Stimulated activated CD4-positive, alpha-beta T cell treated with anti-CD3 and anti-CD28 coated beads, TNF-alpha, amount 100 ng/mL, for 48 hours (primary cell): ENCODE data around the gene PRKRIP1.
A peak's percentile ranks its signal among the peaks of the same experiment; 100 is the strongest.
"Not testable (repeated sequence)": the region's sequence is repeated elsewhere in the genome, so short reads cannot be mapped to it uniquely, and the experiment has no call there.

Source experiments
- DNase-seq, 3 donors: peaks; one replicate each; pipeline ENCODE4 v3.0.0-alpha.2; 2020; ENCODE audit warnings: low read depth in 3 of 3

Gene PRKRIP1, protein sequence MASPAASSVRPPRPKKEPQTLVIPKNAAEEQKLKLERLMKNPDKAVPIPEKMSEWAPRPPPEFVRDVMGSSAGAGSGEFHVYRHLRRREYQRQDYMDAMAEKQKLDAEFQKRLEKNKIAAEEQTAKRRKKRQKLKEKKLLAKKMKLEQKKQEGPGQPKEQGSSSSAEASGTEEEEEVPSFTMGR

DNA sequence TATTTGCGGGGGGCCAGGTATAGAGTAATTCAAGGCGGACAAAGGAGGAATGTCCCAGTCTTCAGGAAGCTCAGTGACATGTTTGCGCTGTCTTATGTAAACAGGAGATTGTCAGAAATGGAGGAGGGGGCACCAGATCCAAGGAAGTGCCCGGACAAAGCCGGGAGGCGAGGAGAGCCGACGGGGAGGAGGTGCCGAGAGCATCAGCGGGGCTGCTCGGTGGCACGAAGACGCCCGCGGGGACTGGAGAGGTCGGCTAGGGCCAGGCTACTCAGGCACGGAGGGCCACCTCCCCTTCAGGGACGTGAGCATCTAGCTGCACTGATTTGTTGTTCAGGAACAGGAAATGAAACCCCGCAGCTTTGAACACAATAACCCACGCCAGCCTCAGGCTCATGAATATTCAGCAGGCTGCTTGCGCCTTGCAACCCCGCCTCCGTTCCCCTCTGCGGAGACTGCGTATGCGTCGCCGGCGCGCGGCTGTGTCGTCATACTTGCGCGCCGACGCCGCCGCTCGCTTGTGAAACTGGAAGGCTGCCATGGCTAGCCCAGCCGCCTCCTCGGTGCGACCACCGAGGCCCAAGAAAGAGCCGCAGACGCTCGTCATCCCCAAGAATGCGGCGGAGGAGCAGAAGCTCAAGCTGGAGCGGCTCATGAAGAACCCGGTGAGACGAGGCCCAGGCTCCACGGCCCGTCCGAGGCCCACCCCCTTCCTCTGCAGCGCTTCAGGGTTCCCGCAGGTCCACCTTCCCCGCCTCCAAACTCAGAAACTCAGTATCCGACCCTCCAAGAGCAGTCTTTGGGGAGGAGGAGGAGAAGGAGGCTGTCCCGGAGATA, at the start of gene PRKRIP1:
Gene PRKRIP1 (plus strand): TSS at position 491 of the 837 bp plus-strand sequence. CDS start 49 bp downstream, at position 540.
- peak; percentile 52 to 74 (median 66) for DNase-seq

DNA sequence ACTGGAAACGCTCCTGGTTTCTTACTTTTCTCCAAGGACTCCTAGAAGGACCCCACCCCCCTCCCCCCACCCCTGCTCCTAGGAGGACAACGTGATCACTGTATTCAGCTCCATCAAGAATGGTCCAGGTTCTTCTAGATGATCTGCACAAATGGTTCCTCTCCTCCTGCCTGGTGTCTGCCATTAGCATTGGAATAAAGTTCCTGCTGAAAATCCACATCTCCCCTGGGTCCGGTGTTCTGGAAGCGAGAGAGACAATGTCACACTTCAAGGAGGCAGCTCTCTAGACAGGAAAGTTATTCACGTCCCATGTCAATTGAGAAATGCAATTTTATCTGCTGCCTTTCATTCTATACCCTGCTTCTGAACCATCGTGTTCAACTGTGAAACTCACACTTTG, 49.2 kb upstream of the PRKRIP1 start:
- not testable (repeated sequence) for DNase-seq

DNA sequence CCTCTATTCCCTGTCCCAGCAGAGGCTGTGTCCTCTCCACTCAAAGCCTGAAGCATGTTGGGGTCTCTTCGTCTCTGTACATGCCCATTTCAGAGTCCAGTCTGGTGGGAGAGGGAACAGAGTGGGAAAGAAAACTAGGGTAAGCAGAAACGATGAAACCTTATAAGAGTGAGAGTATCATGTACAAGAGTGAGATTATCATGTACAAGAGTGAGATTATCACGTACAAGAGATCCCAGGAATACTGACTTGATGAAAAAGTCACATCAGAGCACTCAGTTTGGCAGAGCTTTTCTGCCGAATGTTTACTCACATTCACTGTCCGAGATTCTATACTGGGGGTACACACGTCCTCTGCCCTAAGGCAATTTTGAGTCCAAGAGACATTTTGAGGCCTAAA, 39.8 kb upstream of the PRKRIP1 start, which contains the start of gene SPDYE6:
Gene SPDYE6 (minus strand): TSS at position 101 of the 400 bp plus-strand sequence. CDS start 421 bp downstream, outside the sequence.
- DNase-seq: not testable (repeated sequence)

DNA sequence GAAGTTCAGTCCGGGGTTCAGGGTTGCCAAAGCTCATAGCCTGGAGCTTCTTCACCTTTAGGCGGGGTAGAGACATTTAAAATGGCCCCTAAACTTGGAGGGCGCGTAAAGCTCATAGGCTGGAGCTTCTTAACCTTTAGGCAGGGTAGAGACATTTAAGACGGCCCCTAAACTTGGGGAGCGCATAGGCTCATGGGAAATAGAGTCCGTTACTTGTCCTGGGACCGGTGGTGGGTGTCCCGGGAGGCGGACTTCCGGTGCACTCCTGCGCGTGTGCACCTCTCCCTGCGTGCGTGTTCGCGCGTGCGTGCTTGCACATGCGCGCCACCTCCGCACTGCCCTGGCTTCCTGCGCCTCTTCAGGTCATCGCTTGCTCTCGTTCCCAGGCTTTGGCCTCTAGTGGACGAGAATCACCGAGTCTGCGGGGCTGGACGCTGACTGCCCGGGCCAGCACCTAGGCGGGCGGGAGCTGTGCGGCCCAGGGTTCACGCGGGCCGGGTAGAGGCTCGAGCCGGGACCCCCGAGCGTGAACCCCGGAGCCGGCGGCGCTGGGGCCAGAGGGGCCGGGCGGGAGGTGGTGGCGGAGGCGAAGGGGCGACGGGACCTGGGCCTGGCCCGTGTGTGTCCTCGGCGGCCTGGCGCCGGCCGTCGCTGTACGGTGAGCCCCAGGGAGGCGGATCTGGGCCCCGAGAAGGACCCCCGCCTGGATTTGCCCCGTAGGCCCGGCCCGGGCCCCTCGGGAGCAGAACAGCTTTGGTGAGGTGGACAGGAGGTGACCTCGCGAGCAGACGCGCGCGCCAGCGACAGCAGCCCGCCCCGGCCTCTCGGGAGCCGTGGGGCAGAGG, 32.4 kb upstream of the PRKRIP1 start:
- DNase-seq: peak; percentile 78 to 93 (median 83)

DNA sequence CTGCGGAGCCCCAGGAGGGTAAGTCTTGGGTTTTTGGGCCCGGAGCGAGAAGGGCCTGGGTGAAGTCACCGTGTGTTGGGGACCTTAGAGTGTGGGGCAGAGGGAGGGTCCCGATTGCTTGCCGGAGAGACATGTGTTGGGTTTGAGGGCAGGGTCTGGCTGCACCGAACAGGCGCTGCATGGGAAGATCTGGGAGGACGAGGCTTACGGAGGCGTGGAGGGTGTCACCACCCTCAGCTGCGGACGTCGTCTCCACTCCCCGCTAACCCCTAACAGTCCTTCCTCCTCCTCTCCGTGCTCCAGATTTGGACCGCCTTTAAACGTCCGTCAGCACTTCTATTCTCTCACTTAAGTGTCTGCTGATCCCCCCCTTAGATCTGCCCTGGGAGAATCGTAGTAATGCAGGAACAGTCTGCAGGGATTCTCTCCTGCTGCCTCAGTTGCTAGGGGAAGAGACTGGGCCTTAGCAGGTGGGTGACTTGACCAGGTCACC, 31.7 kb upstream of the PRKRIP1 start:
- not testable (repeated sequence) for DNase-seq

DNA sequence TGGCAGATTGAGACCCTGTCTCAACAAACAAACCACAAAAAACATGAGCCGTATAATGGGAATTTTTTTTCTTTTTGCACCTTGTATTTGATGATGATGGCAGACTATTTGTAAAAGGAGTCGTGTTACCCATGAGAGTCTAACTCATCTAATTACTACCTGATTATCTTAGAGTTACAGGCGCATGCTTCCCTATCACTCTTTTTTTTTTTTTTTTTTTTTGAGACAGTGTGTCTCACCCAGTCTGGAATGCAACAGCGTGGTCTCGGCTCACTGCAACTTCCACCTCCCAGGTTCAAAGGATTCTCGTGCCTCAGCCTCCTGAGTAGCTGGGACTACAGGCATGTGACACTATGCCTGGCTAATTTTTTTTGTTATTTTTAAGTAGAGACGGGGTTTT, 30.8 kb upstream of the PRKRIP1 start:
- DNase-seq: not testable (repeated sequence)

DNA sequence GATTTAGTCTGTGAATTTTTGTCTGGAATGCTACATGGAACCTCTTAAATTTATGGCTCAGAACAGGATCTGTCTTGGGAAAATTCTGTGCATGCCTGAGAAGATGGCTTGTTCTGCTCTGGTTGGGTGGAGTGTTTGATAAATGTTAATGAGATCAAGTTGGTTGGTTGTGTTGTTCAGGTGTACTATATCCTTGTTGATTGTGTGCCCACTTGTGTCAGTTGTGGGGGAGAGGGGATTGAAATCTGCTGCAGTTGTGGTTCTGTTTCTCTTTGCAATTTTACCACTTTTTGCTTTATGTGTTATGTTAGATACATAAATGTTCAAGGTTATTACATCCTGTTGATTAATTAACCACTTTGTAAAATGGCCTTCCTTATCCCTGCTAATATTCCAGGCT, 26.1 kb upstream of the PRKRIP1 start:
- not testable (repeated sequence) for DNase-seq

DNA sequence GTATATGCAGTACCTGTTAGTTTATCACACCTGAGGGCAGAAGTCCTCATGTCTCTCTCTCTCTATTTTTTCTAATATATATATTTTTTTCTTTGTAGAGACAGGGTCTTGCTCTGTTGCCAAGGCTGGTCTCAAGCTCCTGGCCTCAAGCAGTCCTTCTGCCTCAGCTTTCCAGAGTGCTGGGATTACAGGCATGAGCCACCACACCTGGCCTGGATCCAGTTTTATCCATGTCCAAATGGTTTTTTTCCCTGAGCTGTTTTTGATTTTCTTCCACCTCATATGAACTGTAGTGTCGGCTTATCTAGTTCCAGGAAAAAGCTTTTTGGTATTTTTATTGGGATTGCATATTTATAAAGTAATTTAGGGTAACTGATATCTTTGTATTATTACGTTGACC, 23.4 kb upstream of the PRKRIP1 start:
- not testable (repeated sequence) for DNase-seq

DNA sequence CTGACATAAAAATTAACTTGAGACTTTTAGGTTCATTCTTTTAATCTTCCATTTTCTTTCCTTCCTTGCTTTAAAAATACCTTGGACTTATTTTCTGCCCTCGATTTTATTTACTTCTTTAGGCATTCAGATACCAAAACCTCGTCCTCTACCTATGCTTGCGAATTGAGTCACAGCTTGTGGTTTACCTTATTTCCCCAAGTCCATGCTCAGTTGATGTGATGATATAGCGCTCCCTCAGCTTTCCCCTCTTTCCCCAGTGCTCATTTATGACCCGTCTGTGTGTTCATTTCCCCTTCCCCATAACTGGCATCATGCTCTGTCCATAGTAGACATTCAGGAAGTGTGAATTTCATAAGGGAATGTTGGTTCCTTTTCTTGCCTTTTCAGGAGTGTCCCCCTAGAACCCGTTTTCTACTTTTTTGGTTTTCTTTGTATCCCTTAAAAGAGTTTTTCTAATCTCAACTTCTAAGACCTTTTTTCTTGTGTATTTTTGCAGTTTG, 19.1 kb upstream of the PRKRIP1 start:
- no peak for DNase-seq

DNA sequence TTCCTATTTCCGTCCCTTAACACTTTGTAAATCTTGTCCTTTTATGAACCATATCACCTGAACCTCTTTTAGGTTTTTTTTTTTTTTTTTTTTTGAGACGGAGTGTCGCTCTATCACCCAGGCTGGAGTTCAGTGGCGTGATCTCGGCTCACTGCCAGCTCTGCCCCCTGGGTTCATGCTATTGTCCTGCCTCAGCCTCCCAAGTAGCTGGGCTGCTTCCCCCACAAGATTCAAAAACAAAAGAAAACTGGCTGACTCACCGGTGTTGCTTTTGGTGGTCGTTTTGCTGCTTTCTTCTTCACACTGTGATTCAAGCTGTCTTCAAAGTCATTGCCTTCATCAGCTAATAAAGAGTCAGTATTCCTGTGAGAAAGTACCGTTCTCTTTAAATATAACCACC, 15.3 kb upstream of the PRKRIP1 start:
- not testable (repeated sequence) for DNase-seq

DNA sequence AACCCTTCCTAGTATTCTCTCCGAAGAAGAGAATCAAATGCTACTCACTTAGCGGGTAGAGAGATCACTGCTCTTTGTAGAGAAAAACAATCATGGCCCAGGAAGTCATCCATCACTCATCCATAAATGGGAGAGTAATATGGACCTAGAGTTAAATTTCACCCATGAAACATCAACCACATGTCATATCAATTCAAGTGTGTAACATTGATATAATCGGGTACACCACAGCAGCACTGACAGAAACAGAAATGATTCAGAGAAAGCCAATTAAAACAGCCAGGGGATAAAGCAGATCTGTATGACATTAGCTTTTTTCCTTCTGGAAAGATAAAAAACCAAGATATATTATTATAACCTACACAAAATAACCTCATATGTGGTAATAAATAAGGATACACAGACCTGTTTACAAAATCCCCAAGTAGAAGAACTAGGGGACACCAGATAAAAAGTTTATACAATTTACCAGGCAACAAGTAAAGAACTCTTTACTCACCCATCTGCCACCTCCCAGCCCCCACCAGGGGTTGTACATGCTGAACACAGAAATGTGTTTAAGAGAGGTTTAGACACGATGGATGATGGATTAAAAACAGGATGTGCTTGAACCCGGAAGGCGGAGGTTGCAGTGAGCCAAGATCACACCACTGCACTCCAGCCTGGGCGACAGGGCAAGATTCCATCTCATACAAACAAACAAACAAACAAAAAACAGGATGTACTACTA, 14.3 kb upstream of the PRKRIP1 start:
- not testable (repeated sequence) for DNase-seq

DNA sequence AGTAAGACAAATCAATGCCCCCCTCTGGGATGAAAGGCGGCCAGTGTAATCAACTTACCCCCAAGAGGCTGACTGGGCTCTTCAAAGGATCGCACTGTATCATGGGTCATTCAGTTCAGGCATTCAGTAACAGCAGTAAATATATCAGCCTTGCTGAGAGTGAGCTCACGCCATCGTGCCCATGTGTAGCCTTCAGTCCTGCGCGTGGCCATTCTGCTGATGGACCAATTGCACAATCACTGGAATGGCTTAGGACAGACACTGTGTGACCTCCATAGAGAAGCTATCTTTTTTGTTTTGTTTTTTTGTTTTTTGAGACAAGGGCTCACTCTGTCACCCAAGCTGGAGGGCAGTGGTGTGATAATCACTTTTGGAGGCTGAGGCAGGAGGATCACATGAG, 9.1 kb upstream of the PRKRIP1 start:
- DNase-seq: no peak

DNA sequence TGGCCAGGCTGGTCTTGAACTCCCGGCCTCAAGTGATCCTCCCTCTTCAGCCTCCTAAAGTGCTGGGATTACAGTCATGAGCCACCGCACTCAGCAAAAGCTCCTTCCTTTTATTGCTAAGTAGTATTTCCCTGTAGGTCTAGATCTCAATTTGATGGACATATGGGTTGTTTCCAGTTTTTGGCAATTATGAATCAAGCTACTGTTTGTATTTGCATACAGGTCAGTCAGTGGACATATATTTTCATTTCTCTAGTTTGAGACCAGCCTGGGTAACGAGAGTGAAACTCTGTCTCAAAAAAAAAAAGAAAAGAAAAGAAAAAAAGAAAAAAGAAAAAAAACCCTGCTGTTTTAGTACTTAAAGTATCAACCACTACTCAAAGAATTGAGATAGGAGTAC, 6.4 kb upstream of the PRKRIP1 start:
- no peak for DNase-seq

DNA sequence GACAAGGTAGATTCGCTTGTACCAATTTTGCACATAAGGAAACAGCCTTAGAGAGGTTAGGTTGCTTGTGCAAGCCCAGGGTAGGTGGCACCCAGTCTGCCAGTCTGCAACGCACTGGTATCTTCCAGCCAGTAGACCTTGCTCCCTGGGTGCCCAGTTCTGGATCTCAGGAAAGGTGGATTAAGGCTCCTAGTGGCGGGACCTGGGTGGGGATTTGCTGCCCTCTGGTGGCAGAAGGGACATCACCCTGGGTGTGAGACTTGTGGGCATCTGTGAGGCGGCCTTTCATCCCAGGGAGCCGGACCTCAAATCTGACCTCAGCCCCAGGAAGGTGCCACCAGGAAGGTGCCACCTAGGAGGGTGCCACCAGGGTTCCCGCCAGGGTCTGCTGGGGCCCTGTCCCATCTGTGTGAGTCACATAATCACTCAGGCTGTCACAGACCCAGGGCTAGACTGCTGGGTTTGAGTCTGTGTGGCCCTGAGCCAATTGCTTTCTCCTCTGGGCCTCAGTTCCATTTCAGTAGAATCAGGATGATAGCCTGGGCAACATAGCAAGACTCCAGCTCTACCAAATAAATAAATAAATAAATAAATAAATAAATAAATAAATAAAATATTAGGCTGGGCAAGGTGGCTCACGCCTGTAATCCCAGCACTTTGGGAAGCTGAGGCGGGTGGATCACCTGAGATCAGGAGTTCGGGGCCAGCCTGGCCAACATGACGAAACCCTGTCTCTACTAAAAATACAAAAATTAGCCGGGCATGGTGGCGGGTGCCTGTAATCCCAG, 5.3 kb upstream of the PRKRIP1 start:
- DNase-seq: peak; percentile 33 to 66 (median 53)

DNA sequence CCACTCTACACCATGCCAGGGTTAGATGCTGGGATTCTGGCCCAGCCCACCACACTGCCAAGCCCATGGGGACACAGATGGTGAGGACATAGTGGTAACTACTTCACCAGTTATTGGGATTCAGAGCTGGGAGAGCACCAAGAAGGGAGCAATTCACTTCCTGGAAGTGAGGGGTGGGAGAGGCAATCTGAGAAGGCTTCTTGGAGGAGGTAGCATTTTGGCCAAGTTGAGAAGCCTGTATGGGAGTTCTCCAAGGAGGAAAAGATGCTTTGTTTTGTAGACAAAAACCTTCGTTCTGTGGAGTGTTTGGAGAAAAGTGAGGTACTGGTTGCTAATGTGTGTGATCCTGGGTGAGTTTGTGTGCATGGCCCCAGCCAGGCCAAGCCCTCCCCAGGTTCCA, 3.8 kb upstream of the PRKRIP1 start:
- DNase-seq: no peak

DNA sequence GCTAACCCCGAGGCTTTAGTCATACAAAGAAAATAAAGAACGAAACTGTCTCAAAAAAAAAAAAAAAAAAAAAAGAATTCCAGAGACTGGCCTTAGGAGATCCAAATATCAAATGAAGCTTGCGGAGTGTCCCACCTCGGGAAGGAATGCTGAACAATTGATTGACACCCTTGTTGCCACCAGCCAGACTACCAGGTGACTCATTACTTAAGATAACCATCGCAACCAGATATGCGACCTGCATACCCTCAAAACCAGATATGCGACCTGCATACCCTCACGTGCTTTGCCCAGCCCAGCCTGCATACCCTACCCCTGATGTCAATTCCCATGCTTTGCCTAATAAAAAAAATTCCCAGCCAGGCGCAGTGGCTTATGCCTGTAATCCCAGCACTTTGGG, 2.7 kb upstream of the PRKRIP1 start:
- no peak for DNase-seq

DNA sequence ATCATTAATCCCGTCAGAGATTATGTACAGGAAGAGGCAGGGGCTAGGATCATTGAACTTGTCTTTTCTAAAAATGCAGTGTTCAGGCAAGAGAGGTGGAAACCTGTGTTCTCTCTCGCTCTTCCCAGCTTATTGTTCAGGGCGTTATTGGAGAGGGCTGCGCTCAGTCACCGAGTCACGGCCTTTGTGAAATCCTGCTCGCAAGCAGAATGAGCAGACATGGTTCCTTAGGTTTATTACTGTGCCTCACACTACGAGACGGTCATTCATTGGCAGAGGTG, 631 bp upstream of the PRKRIP1 start:
- no peak for DNase-seq

DNA sequence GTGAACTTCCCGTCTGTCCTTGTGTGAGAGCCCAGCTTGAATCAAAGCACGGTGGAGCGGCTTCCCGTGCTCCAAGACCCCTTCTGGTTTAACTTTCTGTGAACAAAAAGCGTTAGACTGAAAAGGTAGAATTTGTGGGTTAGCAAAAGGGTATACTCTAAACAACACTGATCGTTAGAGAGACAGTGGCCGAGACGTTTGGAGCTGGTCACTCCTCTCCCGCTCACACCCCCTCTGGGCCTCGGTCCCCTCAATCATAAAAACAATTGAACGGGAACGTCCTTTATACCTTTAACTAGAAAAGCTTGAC, 502 bp downstream of the PRKRIP1 start:
- DNase-seq: no peak

DNA sequence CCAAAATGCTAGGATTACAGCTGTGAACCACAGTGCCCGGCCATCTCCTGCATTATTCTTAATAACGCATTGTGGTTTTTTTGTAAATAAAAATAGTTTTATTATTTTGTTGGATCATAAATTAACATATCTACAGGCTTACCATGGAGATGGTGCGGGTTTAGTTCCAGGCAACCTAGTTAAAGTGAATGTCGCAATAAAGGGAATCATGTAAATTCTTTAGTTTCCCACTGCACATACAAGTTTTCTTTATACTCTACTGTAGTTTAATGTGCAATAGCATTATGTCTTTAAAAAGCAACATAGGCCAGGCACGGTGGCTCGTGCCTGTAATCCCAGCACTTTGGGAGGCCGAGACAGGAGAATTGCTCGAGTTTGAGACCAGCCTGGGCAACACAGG, 2.4 kb downstream of the PRKRIP1 start:
- DNase-seq: no peak

DNA sequence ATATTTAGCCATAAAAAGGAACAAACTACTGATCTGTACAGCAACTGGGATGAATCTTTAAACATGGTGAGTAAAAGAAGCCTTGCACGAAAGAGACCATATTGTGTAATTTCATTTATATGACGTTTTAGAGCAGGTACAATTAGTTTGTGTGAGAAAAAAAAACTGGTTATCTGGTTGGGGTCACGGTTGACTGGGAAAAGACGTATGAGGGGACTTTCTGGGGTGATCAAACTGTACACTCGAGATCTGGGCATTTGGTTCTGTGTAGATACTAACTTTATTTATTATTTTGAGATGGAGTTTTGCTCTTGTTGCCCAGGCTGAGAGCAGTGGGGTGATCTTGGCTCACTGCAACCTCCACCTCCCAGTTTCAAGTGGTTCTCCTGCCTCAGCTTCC, 4.2 kb downstream of the PRKRIP1 start:
- no peak for DNase-seq

DNA sequence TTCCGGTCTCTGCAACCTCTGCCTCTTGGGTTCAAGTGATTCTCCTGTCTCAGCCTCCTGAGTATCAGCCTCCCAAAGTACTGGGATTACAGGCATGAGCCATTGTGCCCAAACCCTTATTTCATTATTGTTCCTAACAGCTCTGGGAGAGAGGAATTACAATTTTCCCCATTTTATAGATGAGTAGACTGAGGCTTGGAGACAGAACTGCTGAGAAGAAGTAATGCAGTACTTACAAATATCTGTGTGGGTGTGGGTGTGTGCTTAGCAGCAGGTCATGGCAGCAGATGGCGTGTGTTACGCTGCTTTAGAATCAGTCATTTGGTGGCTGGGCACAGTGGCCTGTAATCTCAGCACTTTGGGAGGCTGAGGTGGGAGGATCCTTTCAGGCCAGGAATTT, 7.4 kb downstream of the PRKRIP1 start:
- DNase-seq: no peak
